A549 (cell line): Measurements from ENCODE around the gene BUB1B. TPM values are rescaled to one million over a fixed set of nuclear protein-coding genes. Genes with fewer than 3 reads are reported as not detected.
"Not testable (repeated sequence)": the region's sequence is repeated elsewhere in the genome, so short reads cannot be mapped to it uniquely, and the experiment has no call there.

Source experiments
- ATAC-seq, 2 experiments: fragments of 200-7000 bp in 1 of 2; fragments of >200 bp in 1 of 2; cut with Nextera tagmentation in 1 of 2; cut with Tn5 transposase in 1 of 2; 3 replicates each; pipeline versions ENCODE4 v1.8.0 to v1.9.1; 2018 to 2020; ENCODE audit warnings: mild to moderate bottlenecking in 1 of 2, moderate library complexity in 1 of 2
- CTCF ChIA-PET: fragments of 300-600 bp; sonication (Branson Sonifier 250); formaldehyde crosslinking; extraction: SDS; loops from one replicate; lab custom pipeline; 2021; ENCODE audit warnings: antibody characterized with exemption, inconsistent platforms; lab: Yijun Ruan, JAX
- POLR2A ChIA-PET: fragments of 350-600 bp; formaldehyde crosslinking; extraction: SDS; loops from one replicate; lab custom pipeline; 2021; ENCODE audit warnings: antibody characterized with exemption, inconsistent platforms; lab: Yijun Ruan, JAX
- DNase-seq, 2 experiments: peaks; one replicate each; pipeline versions ENCODE4 v3.0.0 to v3.0.0-alpha.2; 2011 to 2016; ENCODE audit warnings: low read depth in 1 of 2, low spot score in 1 of 2
- FAIRE-seq: peaks from 2 replicates; lab custom pipeline; 2011; peaks lifted over from hg19 to GRCh38; lab: Jason Lieb, UNC
- H3K27ac ChIP-seq, 2 experiments: fragments of >200 bp; sonication (Bioruptor Twin); formaldehyde crosslinking; 3 replicates each; pipeline ENCODE4 v1.5.1; 2016 to 2017
- H3K4me1 ChIP-seq: fragments of >200 bp; sonication (Bioruptor Twin); formaldehyde crosslinking; 3 replicates; pipeline ENCODE4 v1.6.1; 2016
- H3K4me2 ChIP-seq: fragments of >200 bp; sonication (Bioruptor Twin); formaldehyde crosslinking; 3 replicates; pipeline ENCODE4 v1.6.1; 2016
- H3K4me3 ChIP-seq: fragments of >200 bp; sonication (Bioruptor Twin); formaldehyde crosslinking; 3 replicates; pipeline ENCODE4 v1.5.1; 2016
- H3K9me3 ChIP-seq: fragments of >200 bp; sonication (Bioruptor Twin); formaldehyde crosslinking; 3 replicates; pipeline ENCODE4 v1.6.1; 2016
- BHLHE40 ChIP-seq: IDR thresholded peaks from 2 replicates; pipeline ENCODE4 v1.6.1; 2012; ENCODE audit warnings: low read depth, low read length, inconsistent platforms
- CHD2 ChIP-seq: fragments of 150-350 bp; IDR thresholded peaks from 2 replicates; pipeline ENCODE4 v1.6.1; 2014; ENCODE audit warnings: low read length; ENCODE audit not compliant: partially characterized antibody
- EHMT2 ChIP-seq: fragments of 200-600 bp; sonication (generic); IDR thresholded peaks from 2 replicates; pipeline ENCODE4 v1.6.1; 2016; ENCODE audit warnings: antibody characterized with exemption, low read depth, mild to moderate bottlenecking, moderate library complexity
- FOSL2 ChIP-seq, 2 experiments: fragments of 450-650 bp in 1 of 2; fragments of >200 bp in 1 of 2; sonication (Bioruptor Twin) in 1 of 2; formaldehyde crosslinking; IDR thresholded peaks; 2 replicates each; pipeline versions ENCODE4 v1.5.0 to v1.6.1; 2016 to 2020; ENCODE audit warnings: mild to moderate bottlenecking in 1 of 2, moderate library complexity in 1 of 2
- FOXS1 ChIP-seq: fragments of 250-450 bp; sonication (Bioruptor Pico); IDR thresholded peaks from 2 replicates; pipeline ENCODE4 v1.5.0; 2020; ENCODE audit warnings: mild to moderate bottlenecking, moderate library complexity
- GATA3 ChIP-seq: IDR thresholded peaks from 2 replicates; pipeline ENCODE4 v1.6.1; 2012; ENCODE audit warnings: borderline replicate concordance
- HOXA7 ChIP-seq: fragments of 250-450 bp; sonication (Bioruptor Pico); IDR thresholded peaks from 2 replicates; pipeline ENCODE4 v1.5.0; 2020; ENCODE audit warnings: mild to moderate bottlenecking, moderate library complexity
- JUN ChIP-seq, 2 experiments: fragments of >200 bp; sonication (Bioruptor Twin); formaldehyde crosslinking; IDR thresholded peaks; 2 replicates in 1 of 2; 3 replicates in 1 of 2; pipeline ENCODE4 v1.6.1; 2016 to 2017
- JUNB ChIP-seq: fragments of >200 bp; sonication (Bioruptor Twin); formaldehyde crosslinking; IDR thresholded peaks from 2 replicates; pipeline ENCODE4 v1.6.1; 2016
- NPAS2 ChIP-seq: fragments of 250-450 bp; sonication (Bioruptor Pico); IDR thresholded peaks from 2 replicates; pipeline ENCODE4 v1.8.0; 2022; ENCODE audit warnings: mild to moderate bottlenecking, moderate library complexity, borderline replicate concordance
- NR3C1 ChIP-seq: fragments of >200 bp; sonication (Bioruptor Twin); formaldehyde crosslinking; IDR thresholded peaks from 3 replicates; pipeline ENCODE4 v1.6.1; 2017
- PHF8 ChIP-seq: fragments of 200-600 bp; sonication (generic); IDR thresholded peaks from 2 replicates; pipeline ENCODE4 v1.6.1; 2016; ENCODE audit warnings: low read depth, mild to moderate bottlenecking, antibody characterized with exemption, moderate library complexity, borderline replicate concordance
- POLR2A ChIP-seq: IDR thresholded peaks from 2 replicates; pipeline ENCODE4 v1.6.1; 2012; ENCODE audit warnings: mild to moderate bottlenecking, low read length
- RAD21 ChIP-seq, 2 experiments: fragments of >200 bp in 1 of 2; sonication (Bioruptor Twin) in 1 of 2; formaldehyde crosslinking in 1 of 2; IDR thresholded peaks in 1 of 2; conservative IDR thresholded peaks in 1 of 2; 2 replicates in 1 of 2; 3 replicates in 1 of 2; pipeline ENCODE4 v1.6.1; 2012 to 2018; ENCODE audit warnings: inconsistent platforms in 1 of 2
- RARB ChIP-seq: fragments of 250-450 bp; sonication (Bioruptor Pico); IDR thresholded peaks from 2 replicates; pipeline ENCODE4 v1.8.0; 2021; ENCODE audit warnings: mild to moderate bottlenecking, moderate library complexity
- RCOR1 ChIP-seq: fragments of 150-350 bp; IDR thresholded peaks from 2 replicates; pipeline ENCODE4 v1.6.1; 2014; ENCODE audit warnings: antibody characterized with exemption, low read length, low read depth
- RFX5 ChIP-seq: fragments of 450-650 bp; IDR thresholded peaks from 2 replicates; pipeline ENCODE4 v1.7.1; 2014; ENCODE audit warnings: antibody characterized with exemption, mild to moderate bottlenecking, moderate library complexity
- SMC3 ChIP-seq: fragments of >200 bp; sonication (Bioruptor Twin); formaldehyde crosslinking; IDR thresholded peaks from 3 replicates; pipeline ENCODE4 v1.6.1; 2018; ENCODE audit warnings: inconsistent platforms
- SREBF2 ChIP-seq: fragments of 450-650 bp; IDR thresholded peaks from 2 replicates; pipeline ENCODE4 v1.6.1; 2014; ENCODE audit warnings: mild to moderate bottlenecking, moderate library complexity
- TP53 ChIP-seq: fragments of 250-450 bp; sonication (Bioruptor Pico); IDR thresholded peaks from 2 replicates; pipeline ENCODE4 v1.5.0; 2021; ENCODE audit warnings: mild to moderate bottlenecking, moderate library complexity
- ZNF302 ChIP-seq: fragments of 250-450 bp; sonication (Bioruptor Pico); IDR thresholded peaks from 2 replicates; pipeline ENCODE4 v1.9.0; 2021; ENCODE audit warnings: inconsistent platforms, mild to moderate bottlenecking, moderate library complexity
- WGBS: methylation state at CpG from one replicate; pipeline ENCODE4 v1.1.6; 2017; ENCODE audit errors: missing lambda C conversion rate; 5-methylcytosine and 5-hydroxymethylcytosine counted together
- polyA plus RNA-seq, 4 experiments: library from polyadenylated mRNA; depleted of rRNA in 3 of 4; stranded (reverse); fragments of >200 nt; fragmentation: RNase III in 1 of 4; extraction: RNeasy Plus Mini Kit Qiagen cat#74134 plus additional on column Dnase treatment in 1 of 4; gene quantifications; 2 replicates in 3 of 4; 3 replicates in 1 of 4; pipeline ENCODE4 v1.2.3, GENCODE V29; 2011 to 2017
- TF ChIP-seq, protein P1 (sequence below): fragments of 150-350 bp; IDR thresholded peaks from 2 replicates; pipeline ENCODE4 v1.6.1; 2014; ENCODE audit warnings: low read depth, mild to moderate bottlenecking, low read length
- TF ChIP-seq, protein P2 (sequence below): IDR thresholded peaks from 2 replicates; pipeline ENCODE4 v1.6.1; 2012
- TF ChIP-seq, protein P3 (sequence below): fragments of >200 bp; sonication (Bioruptor Twin); formaldehyde crosslinking; IDR thresholded peaks from 3 replicates; pipeline ENCODE4 v1.5.1; 2016
- TF ChIP-seq, protein P4 (sequence below): IDR thresholded peaks from 2 replicates; pipeline ENCODE4 v1.6.1; 2012; ENCODE audit warnings: low read depth, borderline replicate concordance
- TF ChIP-seq, protein P5 (sequence below): fragments of >200 bp; sonication (Bioruptor Twin); formaldehyde crosslinking; IDR thresholded peaks from 2 replicates; pipeline ENCODE4 v1.6.1; 2016

Gene BUB1B
- polyA plus RNA-seq, 2 of the 4 experiments (the other 2 are of a cell fraction), result 37.5 to 50.2 TPM

DNA sequence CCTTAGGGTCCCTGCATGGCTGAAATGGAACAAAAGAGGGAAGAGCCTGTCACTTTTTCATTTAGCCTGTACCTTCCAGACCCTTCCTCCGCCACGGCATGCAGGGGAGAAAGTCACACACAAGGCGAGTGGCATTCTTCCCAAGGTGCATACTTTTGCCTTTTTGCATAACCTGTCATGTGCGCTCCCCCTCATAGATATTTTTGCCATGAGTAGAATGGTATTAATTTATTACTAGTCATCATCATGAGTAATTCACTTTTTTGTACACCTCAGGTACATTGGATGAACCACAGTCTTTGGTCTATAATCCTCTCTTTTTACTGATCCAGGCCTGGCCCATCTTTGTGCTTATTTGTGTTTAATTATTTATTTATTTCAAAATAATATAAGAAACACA, 8.9 kb upstream of the BUB1B start:
- H3K9me3 ChIP-seq, result no peaks in the 10 kb centered on the region
- DNase-seq, result no peak
- 89% methylated on average over 4 of the region's 4 CpGs for WGBS
- POLR2A ChIA-PET, result no interaction called here
- CTCF ChIA-PET, result no interaction called here
- TF ChIP-seq JUN (IDR thresholded peaks at IDR 0.05) (no peak), GATA3 (no peak), POLR2A (no peak), NPAS2 (no peak), CHD2 (no peak), PHF8 (no peak), BHLHE40 (no peak)
- peaks cover 5% of the 10 kb centered on the region; the same call in 1 of the 3 replicates for H3K4me1 ChIP-seq
- no peak for FAIRE-seq
- no peak overlapping the region for H3K4me3 ChIP-seq
- H3K27ac ChIP-seq, result no peak overlapping the region
- ATAC-seq, result no peak
- no peak overlapping the region for H3K4me2 ChIP-seq

DNA sequence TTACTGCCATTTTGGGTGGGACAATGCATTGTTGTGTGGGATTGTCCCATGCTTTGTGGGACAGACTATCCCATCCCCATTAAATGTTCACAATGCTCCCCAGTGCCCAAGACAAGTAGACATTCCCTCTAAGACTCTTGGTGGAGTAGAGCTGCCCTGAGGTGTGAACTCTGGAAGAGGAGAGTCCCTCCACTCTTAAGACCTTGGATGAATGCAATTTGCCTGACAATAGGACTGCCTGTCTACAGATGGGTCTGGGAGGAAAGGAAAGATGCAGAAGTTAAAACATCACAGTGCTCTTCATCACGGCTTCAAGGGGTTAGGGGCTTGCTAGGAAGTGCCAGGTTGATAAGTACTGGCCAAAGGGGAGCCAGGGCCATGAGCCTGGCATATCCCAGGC, 6.0 kb upstream of the BUB1B start:
- ATAC-seq, H3K9me3 ChIP-seq, H3K4me2 ChIP-seq, CTCF ChIA-PET, H3K4me1 ChIP-seq, FAIRE-seq, H3K4me3 ChIP-seq, POLR2A ChIA-PET, DNase-seq, H3K27ac ChIP-seq: not testable (repeated sequence)
- WGBS, result no CpG with 5 or more reads among the region's 1 CpG

DNA sequence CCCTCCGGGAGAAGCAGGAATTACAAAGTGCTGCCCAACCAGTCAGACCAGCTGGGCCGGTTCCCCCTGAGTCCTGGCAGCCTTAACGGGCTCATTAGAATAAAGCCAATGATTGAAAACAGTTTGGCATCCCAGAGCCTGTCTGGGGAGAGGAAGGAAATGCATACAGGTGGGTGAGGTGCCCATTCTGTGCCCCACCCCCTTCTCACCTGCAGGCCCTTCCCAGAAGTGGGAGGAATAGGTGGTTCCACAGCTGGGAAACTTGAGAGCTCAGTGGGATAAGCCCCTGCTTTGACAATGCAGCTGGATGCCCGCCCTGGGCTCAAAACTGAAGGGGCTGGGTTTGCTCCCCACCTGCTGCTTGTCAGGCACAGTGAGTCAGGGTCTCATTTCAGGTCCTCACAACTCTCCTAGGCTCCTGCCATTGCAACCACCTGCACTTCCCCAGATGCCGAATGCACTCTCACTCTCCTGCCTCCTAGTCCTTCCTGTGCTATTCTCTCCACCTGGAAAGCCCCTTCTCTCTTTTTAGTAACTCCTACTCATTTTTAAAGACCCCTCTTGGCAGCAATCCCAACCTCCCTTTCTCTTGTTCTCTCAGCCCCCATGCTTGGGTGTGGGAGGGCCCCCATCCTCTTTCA, 5.5 kb upstream of the BUB1B start:
- H3K4me2 ChIP-seq, result no peak overlapping the region
- POLR2A ChIA-PET, result no interaction called here
- ATAC-seq, result no peak
- H3K27ac ChIP-seq, result no peak overlapping the region
- no peaks in the 10 kb centered on the region for H3K9me3 ChIP-seq
- 47% methylated on average over 2 of the region's 5 CpGs for WGBS
- peaks cover 4% of the 10 kb centered on the region; the same call in 1 of the 3 replicates for H3K4me1 ChIP-seq
- no peak for FAIRE-seq
- CTCF ChIA-PET, result no interaction called here
- H3K4me3 ChIP-seq, result no peak overlapping the region
- no peak for DNase-seq
- TF ChIP-seq, protein P1, sequence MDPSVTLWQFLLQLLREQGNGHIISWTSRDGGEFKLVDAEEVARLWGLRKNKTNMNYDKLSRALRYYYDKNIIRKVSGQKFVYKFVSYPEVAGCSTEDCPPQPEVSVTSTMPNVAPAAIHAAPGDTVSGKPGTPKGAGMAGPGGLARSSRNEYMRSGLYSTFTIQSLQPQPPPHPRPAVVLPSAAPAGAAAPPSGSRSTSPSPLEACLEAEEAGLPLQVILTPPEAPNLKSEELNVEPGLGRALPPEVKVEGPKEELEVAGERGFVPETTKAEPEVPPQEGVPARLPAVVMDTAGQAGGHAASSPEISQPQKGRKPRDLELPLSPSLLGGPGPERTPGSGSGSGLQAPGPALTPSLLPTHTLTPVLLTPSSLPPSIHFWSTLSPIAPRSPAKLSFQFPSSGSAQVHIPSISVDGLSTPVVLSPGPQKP, result no peak
- TF ChIP-seq, protein P2, sequence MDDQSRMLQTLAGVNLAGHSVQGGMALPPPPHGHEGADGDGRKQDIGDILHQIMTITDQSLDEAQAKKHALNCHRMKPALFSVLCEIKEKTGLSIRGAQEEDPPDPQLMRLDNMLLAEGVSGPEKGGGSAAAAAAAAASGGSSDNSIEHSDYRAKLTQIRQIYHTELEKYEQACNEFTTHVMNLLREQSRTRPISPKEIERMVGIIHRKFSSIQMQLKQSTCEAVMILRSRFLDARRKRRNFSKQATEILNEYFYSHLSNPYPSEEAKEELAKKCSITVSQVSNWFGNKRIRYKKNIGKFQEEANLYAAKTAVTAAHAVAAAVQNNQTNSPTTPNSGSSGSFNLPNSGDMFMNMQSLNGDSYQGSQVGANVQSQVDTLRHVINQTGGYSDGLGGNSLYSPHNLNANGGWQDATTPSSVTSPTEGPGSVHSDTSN, result no peak
- TF ChIP-seq JUNB, result no peak
- no peak for TF ChIP-seq RFX5
- no peak for TF ChIP-seq FOSL2 (IDR thresholded peaks at IDR 0.05)
- TF ChIP-seq FOSL2 (CRISPR knock-in tag; IDR thresholded peaks at IDR 0.05), result no peak
- TF ChIP-seq, protein P3, sequence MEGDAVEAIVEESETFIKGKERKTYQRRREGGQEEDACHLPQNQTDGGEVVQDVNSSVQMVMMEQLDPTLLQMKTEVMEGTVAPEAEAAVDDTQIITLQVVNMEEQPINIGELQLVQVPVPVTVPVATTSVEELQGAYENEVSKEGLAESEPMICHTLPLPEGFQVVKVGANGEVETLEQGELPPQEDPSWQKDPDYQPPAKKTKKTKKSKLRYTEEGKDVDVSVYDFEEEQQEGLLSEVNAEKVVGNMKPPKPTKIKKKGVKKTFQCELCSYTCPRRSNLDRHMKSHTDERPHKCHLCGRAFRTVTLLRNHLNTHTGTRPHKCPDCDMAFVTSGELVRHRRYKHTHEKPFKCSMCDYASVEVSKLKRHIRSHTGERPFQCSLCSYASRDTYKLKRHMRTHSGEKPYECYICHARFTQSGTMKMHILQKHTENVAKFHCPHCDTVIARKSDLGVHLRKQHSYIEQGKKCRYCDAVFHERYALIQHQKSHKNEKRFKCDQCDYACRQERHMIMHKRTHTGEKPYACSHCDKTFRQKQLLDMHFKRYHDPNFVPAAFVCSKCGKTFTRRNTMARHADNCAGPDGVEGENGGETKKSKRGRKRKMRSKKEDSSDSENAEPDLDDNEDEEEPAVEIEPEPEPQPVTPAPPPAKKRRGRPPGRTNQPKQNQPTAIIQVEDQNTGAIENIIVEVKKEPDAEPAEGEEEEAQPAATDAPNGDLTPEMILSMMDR, result no peak
- TF ChIP-seq SMC3, result no peak
- TF ChIP-seq, protein P4, sequence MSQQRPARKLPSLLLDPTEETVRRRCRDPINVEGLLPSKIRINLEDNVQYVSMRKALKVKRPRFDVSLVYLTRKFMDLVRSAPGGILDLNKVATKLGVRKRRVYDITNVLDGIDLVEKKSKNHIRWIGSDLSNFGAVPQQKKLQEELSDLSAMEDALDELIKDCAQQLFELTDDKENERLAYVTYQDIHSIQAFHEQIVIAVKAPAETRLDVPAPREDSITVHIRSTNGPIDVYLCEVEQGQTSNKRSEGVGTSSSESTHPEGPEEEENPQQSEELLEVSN, result no peak
- TF ChIP-seq EHMT2, result no peak
- TF ChIP-seq, protein P5, sequence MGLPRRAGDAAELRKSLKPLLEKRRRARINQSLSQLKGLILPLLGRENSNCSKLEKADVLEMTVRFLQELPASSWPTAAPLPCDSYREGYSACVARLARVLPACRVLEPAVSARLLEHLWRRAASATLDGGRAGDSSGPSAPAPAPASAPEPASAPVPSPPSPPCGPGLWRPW, result no peak
- no peak for TF ChIP-seq SREBF2
- no peak for TF ChIP-seq ZNF302
- TF ChIP-seq HOXA7 (CRISPR knock-in tag), result no peak
- no peak for TF ChIP-seq TP53
- TF ChIP-seq FOXS1 (CRISPR knock-in tag), result no peak
- no peak for TF ChIP-seq BHLHE40
- no peak for TF ChIP-seq RCOR1
- TF ChIP-seq RARB, result no peak
- no peak for TF ChIP-seq NR3C1
- TF ChIP-seq RAD21 (conservative IDR thresholded peaks at IDR 0.05 in 1 of 2, IDR thresholded peaks at IDR 0.05 in 1 of 2), result no peak
